Stimulated activated naive CD8-positive, alpha-beta T cell treated with anti-CD3 and anti-CD28 coated beads, Interleukin-15, Interleukin-2, amounts not matched to agents 100 ng/mL and 50 ng/mL, for 24 hours (primary cell): ENCODE data around the gene CECR2.

Experiments used
- H3K27ac Mint-ChIP-seq: one replicate; pipeline ENCODE4 v1.8.0; 2021; ENCODE audit warnings: mild to moderate bottlenecking, mixed read lengths
- H3K27me3 Mint-ChIP-seq: one replicate; pipeline ENCODE4 v1.8.0; 2021; ENCODE audit warnings: mixed read lengths
- H3K36me3 Mint-ChIP-seq: one replicate; pipeline ENCODE4 v1.8.0; 2021; ENCODE audit warnings: low read depth, mixed read lengths
- H3K4me1 Mint-ChIP-seq: one replicate; pipeline ENCODE4 v1.8.0; 2021; ENCODE audit warnings: low read depth, mixed read lengths
- H3K4me3 Mint-ChIP-seq: one replicate; pipeline ENCODE4 v1.8.0; 2021; ENCODE audit warnings: mild to moderate bottlenecking, mixed read lengths
- H3K9me3 Mint-ChIP-seq: one replicate; pipeline ENCODE4 v1.8.0; 2021; ENCODE audit warnings: mixed read lengths

CECR2 gene

DNA sequence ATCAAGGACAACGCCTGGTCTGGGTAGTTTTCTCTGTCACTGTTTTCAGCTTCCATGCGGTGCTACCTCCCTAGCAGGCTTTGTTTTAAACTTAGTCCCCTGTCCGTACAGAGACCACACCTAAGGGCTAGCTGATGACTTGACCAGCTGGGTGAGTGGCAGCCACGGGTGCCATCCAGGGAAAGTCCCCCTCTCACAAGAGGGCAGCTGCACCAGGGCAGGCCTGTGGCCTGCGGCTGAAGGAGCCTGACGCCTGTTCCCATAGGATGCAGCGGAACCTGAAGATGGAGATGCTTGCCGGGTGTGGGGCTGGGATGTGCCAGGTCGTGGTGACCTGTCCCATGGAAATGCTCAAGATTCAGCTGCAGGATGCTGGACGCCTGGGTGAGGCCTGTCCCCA is 213.9 kb downstream of the CECR2 start:
- no peaks in the 10 kb centered on the region for H3K9me3 Mint-ChIP-seq
- H3K36me3 Mint-ChIP-seq = no peaks in the 10 kb centered on the region

DNA sequence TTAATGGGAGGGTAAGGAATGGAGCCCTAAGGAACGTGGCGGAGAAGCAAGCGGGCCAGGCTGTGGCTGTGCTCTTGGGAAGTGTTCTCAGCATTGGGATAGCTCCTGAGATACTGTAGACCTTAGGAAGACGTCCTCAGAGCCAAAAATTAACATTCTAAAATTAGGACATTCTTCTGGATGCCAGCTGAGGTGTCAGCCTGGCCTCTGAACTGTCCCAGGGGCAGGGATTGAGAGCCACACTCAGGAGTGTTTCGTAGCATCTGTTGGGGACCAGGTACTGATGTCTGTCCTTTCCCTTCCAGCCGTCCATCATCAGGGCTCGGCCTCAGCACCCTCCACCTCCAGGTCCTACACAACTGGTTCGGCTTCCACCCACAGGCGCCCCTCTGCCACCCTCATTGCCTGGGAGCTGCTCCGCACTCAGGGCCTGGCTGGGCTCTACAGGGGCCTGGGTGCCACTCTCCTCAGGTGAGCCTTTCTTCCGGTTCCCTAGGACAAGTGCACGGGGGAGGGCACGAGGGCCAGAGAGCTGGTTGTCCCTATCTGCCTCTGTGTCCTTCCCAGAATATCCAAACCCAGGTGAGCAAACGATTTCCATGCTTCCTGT is 217.7 kb downstream of the CECR2 start:
- Mint-ChIP-seq H3K36me3 (peaks cover 15% of the 10 kb centered on the region), H3K27ac (no peak overlapping the region), H3K4me1 (no peaks in the 10 kb centered on the region), H3K9me3 (no peaks in the 10 kb centered on the region), H3K4me3 (no peak overlapping the region), H3K27me3 (no peaks in the 10 kb centered on the region)

More for the DNA sequence above, 213.9 kb downstream of the CECR2 start:
- H3K27me3 Mint-ChIP-seq = no peaks in the 10 kb centered on the region
- H3K27ac Mint-ChIP-seq = no peak overlapping the region
- no peaks in the 10 kb centered on the region for H3K4me1 Mint-ChIP-seq
- H3K4me3 Mint-ChIP-seq = no peak overlapping the region

DNA sequence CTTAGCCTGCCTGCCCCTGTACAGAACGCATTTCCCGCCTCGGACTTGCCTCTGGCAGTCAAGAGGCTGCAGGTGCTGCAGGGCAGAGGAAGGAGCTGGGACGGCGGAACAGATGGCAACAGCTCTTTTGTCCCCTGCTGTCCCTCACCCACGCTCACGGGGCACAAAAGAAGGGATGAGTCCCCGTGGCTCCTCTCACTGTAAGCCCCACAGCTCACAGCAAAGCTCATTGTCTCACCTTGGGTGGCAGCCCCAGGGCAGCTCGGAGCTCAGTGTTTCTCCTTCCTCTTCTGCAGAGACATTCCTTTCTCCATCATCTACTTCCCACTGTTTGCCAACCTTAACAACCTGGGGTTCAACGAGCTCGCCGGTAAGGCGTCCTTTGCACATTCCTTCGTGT is 218.4 kb downstream of the CECR2 start:
- no peaks in the 10 kb centered on the region for H3K9me3 Mint-ChIP-seq
- H3K27ac Mint-ChIP-seq = no peak overlapping the region
- H3K4me3 Mint-ChIP-seq = no peak overlapping the region
- H3K27me3 Mint-ChIP-seq = no peaks in the 10 kb centered on the region
- H3K36me3 Mint-ChIP-seq = peaks cover 21% of the 10 kb centered on the region
- no peaks in the 10 kb centered on the region for H3K4me1 Mint-ChIP-seq

DNA sequence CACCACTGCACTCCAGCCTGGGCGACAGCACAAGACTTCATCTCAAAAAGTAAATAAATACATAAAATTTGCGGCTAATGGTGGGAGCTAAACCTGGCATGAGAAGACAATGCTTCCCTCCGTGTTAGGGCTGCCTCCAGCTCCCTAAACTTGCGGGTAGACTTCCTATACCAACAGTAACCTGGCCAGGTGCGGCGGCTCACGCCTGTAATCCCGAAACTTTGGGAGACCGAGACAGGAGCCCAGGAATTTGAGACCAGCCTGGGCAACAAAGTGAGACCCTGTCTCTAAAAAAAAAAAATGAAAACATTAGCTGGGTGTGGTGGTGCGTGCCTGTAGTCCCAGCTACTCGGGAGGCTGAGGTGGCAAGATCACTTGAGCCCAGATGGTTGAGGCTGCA is 219.3 kb downstream of the CECR2 start:
- Mint-ChIP-seq H3K9me3 (no peaks in the 10 kb centered on the region), H3K36me3 (peaks cover 29% of the 10 kb centered on the region), H3K27ac (no peak overlapping the region), H3K4me3 (no peak overlapping the region), H3K4me1 (no peaks in the 10 kb centered on the region), H3K27me3 (no peaks in the 10 kb centered on the region)

DNA sequence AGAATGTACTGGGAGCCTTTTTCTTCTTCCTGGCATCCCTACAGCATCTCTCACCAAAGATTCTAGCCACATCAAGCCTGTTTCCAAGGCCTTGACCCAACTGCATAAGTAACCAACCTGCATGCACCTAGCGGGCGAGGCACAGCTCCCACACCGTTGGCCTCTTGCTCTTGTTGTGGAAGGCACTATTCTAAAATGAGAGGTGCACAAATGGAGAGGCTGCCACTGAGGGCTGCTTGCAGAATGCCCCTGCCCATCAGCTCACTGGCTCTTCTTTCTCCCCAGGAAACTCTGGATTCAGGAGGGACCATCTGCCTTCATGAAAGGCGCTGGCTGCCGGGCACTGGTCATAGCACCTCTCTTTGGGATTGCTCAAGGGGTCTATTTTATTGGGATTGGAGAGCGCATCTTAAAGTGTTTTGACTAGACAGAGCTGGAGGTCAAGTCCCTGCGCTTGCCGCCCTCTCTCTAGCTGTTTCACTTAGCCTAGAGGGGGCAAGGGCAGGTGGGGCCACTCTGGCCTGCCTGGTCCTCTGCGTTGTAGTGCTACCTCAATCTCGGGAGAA is 220.6 kb downstream of the CECR2 start:
- H3K4me3 Mint-ChIP-seq = no peak overlapping the region
- H3K4me1 Mint-ChIP-seq = peaks cover 5% of the 10 kb centered on the region
- H3K36me3 Mint-ChIP-seq = peaks cover 39% of the 10 kb centered on the region
- no peaks in the 10 kb centered on the region for H3K27me3 Mint-ChIP-seq
- no peak overlapping the region for H3K27ac Mint-ChIP-seq
- no peaks in the 10 kb centered on the region for H3K9me3 Mint-ChIP-seq

DNA sequence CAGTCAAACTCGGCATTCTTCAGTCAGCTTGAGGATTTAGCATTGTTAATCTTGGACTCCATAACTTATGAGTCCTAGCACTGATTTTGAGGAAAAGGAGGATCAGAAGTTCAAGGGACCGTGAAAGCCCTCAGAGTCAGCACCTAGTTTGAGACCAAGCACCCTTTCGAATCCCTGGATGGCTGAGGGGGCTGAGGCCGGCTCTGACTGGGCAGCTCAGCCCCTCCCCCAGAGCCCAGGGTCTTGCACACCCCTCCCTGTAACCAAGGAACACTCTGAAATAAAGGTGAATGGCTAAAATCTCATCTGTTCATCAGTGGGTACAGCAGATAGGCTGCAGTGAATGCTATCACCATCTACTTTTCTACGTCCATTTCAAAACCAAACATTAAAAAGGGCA is 221.3 kb downstream of the CECR2 start:
- Mint-ChIP-seq H3K4me3 (no peak overlapping the region), H3K9me3 (no peaks in the 10 kb centered on the region), H3K4me1 (peaks cover 10% of the 10 kb centered on the region)

DNA sequence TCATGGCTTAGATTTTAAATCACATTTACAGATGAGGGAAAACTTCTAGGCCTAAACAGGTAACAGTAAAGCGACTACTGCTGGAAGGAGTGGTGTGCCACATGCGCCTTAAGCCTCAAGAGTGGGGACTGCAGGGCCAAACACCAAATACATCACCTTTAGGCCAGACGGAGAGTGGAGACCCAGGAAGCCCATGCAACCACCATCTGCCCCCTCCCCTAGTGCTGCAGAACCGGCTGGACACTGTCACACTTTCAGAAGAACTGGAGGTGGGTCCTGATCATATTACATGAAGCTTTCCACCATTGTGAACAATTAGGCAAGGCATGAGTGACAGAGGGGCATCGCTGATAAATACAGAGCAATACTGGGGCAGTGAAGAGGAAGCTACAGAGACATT is 222.9 kb downstream of the CECR2 start:
- H3K4me1 Mint-ChIP-seq = peaks cover 10% of the 10 kb centered on the region
- no peaks in the 10 kb centered on the region for H3K27me3 Mint-ChIP-seq
- H3K4me3 Mint-ChIP-seq = no peak overlapping the region
- H3K36me3 Mint-ChIP-seq = peaks cover 57% of the 10 kb centered on the region
- H3K9me3 Mint-ChIP-seq = no peaks in the 10 kb centered on the region
- no peak overlapping the region for H3K27ac Mint-ChIP-seq

More for the DNA sequence above, 221.3 kb downstream of the CECR2 start:
- H3K36me3 Mint-ChIP-seq = peaks cover 46% of the 10 kb centered on the region
- no peak overlapping the region for H3K27ac Mint-ChIP-seq
- H3K27me3 Mint-ChIP-seq = no peaks in the 10 kb centered on the region

DNA sequence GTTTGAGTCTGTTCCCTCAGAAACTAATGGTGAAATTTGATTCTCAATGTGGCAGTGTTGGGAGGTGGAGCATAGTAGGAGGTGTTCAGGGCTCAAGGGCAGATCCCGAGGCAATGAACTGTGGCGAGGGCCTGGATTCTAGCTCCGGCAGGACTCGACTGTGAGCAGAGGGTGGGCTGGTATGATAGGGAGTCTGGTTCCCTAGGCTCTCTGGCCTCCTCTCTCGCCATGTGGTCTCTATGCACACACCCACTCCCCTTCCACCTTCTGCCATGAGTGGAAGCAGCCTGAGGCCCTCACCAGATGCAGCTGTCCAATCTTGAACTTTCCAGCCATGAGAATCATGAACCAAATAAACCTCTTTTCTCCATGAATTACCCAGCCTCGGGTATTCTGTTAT is 227.0 kb downstream of the CECR2 start:
- no peaks in the 10 kb centered on the region for H3K27me3 Mint-ChIP-seq
- H3K36me3 Mint-ChIP-seq = peaks cover 72% of the 10 kb centered on the region
- H3K9me3 Mint-ChIP-seq = no peaks in the 10 kb centered on the region
- H3K27ac Mint-ChIP-seq = no peak overlapping the region
- peaks cover 10% of the 10 kb centered on the region for H3K4me1 Mint-ChIP-seq
- H3K4me3 Mint-ChIP-seq = no peak overlapping the region

DNA sequence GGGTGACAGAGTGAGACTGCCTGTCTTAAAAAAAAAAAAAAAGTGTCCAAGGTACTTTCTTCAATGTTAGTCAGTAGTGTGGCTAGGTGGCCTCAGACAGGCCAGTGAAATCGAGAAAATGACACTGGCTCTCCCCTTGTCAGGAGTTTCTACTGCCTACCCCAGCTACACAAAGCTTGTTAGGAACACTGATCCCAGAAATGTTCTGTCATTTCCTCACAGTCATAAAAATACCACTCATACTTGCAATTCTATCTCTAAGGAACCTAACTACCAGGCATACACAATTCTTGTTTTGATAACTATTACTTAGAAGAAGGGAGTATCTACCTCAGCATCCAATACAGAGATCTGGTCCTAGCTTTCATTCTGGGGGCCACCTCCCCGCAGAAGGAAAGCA is 228.0 kb downstream of the CECR2 start:
- Mint-ChIP-seq H3K36me3 (peaks cover 65% of the 10 kb centered on the region), H3K27ac (no peak overlapping the region), H3K4me3 (no peak overlapping the region), H3K27me3 (no peaks in the 10 kb centered on the region), H3K9me3 (no peaks in the 10 kb centered on the region), H3K4me1 (peaks cover 10% of the 10 kb centered on the region)

DNA sequence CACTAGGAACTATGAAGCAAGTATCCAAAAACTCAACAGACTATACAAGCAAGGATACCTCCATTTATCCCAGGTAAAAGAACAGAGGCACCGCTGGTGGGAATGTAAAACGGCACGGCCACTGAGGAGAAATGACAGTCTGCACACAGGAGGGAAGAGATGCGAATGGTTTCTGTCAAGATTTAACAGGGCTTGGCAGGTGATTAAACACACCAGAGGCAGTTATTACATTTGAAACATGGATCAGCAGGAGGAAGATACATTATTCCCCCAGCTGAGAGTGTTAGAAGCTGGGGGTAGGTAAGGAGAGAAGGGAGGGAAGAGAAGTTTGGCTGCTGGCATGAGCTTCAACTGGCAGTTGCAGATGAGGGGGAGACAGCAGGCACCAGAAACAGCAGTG is 229.1 kb downstream of the CECR2 start:
- H3K36me3 Mint-ChIP-seq = peaks cover 57% of the 10 kb centered on the region
- peaks cover 10% of the 10 kb centered on the region for H3K4me1 Mint-ChIP-seq
- no peaks in the 10 kb centered on the region for H3K27me3 Mint-ChIP-seq
- no peak overlapping the region for H3K27ac Mint-ChIP-seq
- H3K9me3 Mint-ChIP-seq = no peaks in the 10 kb centered on the region
- no peak overlapping the region for H3K4me3 Mint-ChIP-seq

DNA sequence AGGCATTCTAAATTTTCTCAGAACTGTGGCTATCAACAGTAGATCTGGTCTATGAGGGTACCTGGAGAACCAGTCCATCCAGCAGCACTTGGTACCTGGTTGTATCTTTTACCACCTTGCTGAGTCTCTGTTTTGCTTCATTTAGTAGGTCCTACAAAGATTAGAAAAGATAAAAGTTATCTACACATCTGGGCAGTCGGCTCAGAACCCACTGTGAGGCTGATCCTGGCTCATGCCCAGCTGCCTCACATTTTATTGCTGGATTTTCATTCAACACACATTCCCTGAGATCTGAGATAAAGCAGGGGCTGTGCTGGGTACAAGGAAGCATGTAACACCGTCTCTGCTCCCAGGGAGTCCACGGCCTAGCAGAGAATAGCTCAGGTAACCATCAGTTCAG is 231.8 kb downstream of the CECR2 start:
- Mint-ChIP-seq H3K36me3 (peaks cover 35% of the 10 kb centered on the region), H3K27ac (no peak overlapping the region), H3K9me3 (no peaks in the 10 kb centered on the region), H3K27me3 (no peaks in the 10 kb centered on the region), H3K4me1 (no peaks in the 10 kb centered on the region), H3K4me3 (no peak overlapping the region)

DNA sequence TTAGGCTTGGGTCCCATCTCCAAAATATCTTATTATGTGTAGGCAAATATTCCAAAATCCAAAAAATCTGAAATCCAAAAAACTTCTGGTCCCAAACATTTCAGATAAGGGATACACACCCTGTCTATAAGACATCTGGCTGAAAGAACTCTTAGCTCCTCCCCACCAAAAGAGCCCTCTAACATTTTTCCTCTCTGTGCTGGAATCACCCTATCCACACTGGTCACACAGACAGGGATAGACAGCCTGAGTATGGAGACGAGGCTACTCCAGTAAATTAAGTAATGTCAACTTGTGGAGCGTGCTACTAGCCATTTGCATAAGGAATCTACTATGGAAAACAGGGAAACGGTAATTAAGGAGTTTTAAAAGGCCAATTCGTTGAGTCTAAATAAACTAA is 234.4 kb downstream of the CECR2 start:
- Mint-ChIP-seq H3K27me3 (no peaks in the 10 kb centered on the region), H3K36me3 (peaks cover 14% of the 10 kb centered on the region), H3K4me1 (no peaks in the 10 kb centered on the region), H3K27ac (no peak overlapping the region), H3K9me3 (no peaks in the 10 kb centered on the region), H3K4me3 (no peak overlapping the region)

DNA sequence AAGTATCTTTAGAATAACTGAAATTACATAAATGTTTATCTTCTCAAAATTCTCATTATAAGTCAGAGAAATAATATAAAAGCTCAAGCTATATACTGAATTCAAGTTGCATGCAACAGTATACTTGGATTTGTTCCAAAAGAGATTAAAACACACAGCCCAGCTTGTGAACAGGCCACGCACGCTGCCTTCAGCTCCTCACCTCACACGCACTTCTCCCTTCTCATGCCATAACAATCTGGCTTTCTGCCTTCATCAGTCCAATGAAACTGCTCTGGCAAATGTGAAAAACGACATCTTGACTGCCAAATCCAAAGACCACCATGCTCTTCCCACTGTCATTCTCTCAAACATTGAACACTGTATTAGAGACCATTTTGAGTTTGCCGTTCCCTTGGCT is 237.2 kb downstream of the CECR2 start:
- no peaks in the 10 kb centered on the region for H3K9me3 Mint-ChIP-seq
- no peaks in the 10 kb centered on the region for H3K27me3 Mint-ChIP-seq
- no peaks in the 10 kb centered on the region for H3K4me1 Mint-ChIP-seq
- H3K27ac Mint-ChIP-seq = no peak overlapping the region
- H3K4me3 Mint-ChIP-seq = no peak overlapping the region
- peaks cover 10% of the 10 kb centered on the region for H3K36me3 Mint-ChIP-seq
